Fibroblast of skin of left quadriceps (primary cell): ENCODE data around the gene METTL15.
A peak's percentile ranks its signal among the peaks of the same experiment; 100 is the strongest.
"Not testable (repeated sequence)": the region's sequence is repeated elsewhere in the genome, so short reads cannot be mapped to it uniquely, and the experiment has no call there.

Source experiments
- DNase-seq, 2 experiments: peaks; one replicate each; pipeline ENCODE4 v3.0.0-alpha.2; 2013; ENCODE audit warnings: low read depth in 2 of 2

Gene METTL15

DNA sequence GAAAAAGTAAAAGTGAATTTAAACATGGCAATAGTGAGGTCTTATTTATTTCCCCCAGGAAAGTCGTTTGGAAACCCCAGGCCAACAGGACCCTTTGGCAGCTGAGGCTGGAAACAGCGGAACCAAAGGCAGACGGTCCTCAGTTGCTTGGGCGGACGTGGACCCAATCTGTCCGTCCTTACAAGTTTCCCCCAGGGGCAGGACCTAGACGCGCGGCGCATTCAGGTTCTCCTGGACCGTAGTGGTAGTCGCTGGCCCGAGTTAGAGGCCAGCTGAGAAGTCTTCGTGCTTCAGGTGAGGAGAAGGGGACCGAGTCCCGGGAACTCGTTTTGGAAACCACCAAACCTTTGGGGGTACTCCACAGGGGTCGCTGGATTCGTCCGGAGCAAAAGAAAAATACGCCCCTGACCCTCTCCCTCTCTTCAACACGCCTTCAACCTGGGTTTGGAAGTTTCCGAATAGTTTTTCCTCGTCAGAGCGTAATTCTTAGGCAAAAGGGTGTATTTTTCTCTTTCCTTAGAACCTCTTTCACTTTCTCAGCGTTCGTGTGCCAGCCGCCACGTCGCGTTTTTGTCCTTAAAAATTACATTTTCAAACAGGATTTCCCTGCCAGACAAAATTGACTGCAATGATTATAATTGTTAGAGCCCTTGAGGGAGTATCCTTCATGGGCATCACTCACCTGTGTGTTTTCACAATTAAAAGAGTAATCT is 2.1 kb downstream of the METTL15 start:
- DNase-seq = peak; percentile 46 to 49

GRCh38 chr11:28110821-28111200 is 2.6 kb downstream of the METTL15 start:
- no peak for DNase-seq

GRCh38 chr11:28114116-28114515 is 5.9 kb downstream of the METTL15 start:
- no peak for DNase-seq

DNA sequence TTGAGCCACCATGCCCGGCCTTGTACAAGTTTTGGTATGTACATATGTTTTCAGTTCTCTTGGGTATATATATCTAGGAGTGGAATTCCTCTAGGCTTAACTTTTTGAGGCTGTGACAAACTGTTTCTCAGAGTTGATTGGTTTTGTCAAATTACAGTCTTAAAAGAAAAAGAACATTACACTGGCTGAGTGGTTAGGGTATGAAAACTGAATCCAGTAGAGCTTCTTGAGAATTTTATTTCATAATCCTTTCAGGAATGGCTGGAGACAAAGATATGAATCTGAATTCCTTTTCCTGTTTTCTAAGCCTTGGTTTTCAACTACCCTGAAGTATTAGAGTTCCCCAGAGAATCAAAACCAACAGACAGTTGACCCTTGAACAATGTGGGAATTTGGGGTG is 6.5 kb downstream of the METTL15 start:
- no peak for DNase-seq

DNA sequence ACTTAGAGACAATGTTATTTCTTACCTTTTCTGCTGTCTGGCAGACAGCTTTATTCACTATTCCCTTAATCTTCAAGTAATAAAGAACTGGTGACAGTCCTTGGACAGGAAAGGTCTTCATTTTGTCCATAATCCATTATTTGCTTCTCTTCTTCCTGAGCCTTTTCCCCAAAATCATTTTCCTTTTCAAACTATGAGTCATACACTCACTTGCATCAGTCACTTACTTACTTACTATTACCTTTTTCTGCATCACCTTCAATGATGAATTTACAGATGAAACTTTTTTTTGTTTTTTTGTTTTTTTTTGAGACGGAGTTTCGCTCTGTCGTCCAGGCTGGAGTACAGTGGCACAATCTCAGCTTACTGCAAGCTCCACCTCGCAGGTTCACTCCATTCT is 9.5 kb downstream of the METTL15 start:
- DNase-seq = no peak

DNA sequence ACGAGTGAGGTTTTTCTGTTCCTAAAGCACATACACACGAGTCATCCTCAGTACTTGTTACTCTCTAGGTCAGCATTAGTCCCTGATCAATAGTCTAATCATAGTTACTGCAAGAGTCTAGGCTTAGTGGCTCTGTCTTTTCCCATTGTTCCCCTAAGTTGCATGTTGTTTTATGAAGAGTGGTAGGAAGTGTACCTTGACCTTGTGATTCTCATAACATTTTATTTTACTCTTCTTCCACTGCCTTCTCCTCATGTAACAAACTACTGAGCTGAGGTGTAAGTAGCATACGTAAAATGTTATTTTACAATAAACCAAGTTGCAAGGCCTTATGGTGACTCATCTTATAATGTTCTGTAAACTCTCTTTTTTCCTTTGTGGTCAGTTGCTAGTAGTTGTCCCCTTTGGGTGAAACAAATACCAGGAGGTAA is 15.0 kb downstream of the METTL15 start:
- no peak for DNase-seq

DNA sequence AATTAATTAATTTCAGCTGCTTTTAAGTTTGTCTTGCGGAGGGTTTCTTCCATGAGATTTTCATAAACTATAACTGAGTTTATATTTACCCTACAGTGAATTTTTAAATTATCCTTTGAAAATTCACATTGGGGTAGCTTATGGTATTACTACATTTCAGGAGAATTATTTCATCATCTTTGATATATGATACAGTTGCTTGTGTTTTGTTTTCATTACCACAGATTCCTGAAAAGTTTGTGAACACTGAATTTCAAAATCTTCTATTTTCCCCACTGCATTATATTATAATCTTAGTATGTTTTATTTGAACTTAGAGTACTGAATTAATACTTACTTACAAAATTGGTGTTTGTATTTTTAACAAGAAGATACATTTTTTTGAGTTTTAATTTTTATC is 24.4 kb downstream of the METTL15 start:
- DNase-seq = no peak

GRCh38 chr11:28133146-28133545 is 25.0 kb downstream of the METTL15 start:
- no peak for DNase-seq

DNA sequence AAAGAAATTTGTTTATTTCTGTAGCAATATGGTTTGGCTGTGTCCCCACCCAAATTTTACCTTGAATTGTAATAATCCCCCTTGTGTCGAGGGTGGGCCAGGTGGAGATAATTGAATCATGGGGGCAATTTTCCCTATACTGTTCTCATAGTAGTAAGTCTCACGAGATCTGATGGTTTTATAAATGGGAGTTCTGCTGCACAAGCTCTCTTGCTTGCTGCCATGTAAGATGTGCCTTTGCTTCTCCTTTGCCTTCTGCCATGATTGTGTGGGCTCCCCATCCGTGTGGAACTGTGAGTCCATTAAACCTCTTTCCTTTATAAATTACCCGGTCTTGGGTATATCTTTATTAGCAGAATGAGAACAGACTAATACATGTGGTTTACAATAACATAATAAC is 28.0 kb downstream of the METTL15 start:
- DNase-seq = not testable (repeated sequence)

DNA sequence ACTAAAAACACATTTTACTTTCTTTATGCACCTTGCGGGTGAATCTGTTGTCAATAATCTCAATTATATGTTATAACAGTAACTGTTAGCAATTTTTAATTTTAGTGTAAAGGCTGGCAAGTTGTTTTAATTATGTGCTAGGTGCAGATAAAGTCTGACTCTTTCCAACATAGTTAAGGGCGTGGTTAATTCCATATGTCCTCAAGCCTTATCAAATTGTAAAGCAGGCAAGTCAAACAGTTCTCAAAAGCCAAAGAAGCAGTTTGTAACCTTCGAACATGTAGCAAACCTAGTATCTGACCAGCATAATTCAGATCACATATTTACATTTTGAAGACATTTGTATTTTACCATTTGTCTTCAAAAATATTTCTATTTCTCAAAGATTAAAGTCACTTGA is 29.2 kb downstream of the METTL15 start:
- no peak for DNase-seq

DNA sequence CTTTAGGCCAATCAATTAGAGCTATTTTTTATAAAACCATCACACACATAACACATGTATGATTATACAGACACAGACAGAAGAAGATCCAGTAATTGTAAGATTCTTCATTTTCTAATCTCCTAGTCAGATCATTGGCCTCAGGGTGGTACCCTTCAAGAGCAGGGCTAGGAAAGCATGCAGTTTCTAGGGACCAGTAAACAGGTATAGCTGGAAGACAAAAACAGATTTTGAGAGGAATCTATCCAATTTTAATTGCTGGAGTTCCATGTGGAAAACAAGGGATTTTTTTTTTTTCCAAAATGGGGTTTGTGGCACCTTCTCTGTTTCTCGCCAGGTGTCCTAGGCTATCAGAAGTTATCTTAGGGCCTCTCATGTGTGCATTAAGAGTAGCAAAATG is 29.6 kb downstream of the METTL15 start:
- no peak for DNase-seq

DNA sequence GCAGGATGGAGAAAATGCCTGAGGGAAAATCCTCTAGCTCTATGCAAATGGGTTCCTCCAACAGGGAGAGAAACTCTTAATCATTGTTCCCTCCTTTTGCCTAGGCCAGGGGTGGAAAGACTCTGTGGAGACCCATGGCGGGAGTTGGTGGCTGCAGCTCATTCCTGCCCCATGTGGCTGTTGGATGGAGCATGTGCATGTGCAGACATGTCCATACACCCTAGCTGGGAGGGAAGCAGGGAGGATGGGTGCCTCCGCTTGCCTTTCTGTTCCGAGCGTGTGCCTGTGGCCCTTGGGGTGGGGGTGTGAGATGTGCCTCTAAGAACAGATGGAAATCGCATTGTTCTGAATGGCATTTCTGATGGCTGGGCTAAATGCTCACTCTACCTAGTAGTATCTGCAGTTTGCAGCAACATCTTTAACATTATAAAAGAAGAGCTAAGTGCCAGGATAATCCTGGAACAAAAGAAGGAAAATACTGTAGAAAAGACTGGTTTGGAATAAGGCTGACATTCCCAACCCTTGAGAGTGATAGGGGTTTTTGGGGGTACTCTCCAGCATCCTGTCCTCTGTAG is 31.7 kb downstream of the METTL15 start:
- no peak for DNase-seq

DNA sequence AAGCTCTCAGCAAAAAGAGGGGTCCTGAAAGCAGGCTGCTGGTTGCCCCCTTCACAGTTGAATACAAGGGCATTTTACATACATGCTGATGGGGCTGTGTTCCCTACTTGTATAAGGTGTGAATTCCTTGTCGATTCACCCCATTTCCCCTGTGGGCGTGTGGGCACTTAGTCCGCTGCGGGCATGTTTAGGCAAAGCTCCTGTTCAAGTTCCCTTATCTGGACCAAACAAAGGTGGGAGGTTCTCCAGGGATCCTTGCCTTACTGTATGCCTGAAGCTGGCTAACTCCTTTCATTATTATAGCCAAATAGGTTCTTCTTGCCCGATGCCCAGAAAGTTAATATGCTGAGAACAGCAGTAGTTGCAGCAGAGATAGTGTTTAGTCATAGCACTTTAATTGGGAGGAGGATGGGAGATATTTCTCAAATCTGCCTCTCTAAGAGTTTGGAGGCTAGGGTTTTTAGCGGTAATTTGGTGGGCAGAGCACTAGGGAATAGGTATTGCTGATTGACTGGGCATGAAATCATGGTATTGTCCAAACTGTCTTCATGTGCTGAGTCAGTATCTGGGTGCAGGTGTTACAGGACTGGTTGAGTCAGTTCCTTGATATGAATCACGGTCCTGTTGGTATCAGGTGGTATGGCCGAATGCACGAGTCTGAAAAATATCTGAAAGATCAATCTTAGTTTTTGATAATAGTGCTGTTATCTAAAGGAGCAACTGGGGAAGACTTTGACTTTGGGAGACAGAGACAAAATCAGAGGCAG is 32.7 kb downstream of the METTL15 start:
- no peak for DNase-seq

GRCh38 chr11:28142724-28143123 is 34.5 kb downstream of the METTL15 start:
- no peak for DNase-seq

DNA sequence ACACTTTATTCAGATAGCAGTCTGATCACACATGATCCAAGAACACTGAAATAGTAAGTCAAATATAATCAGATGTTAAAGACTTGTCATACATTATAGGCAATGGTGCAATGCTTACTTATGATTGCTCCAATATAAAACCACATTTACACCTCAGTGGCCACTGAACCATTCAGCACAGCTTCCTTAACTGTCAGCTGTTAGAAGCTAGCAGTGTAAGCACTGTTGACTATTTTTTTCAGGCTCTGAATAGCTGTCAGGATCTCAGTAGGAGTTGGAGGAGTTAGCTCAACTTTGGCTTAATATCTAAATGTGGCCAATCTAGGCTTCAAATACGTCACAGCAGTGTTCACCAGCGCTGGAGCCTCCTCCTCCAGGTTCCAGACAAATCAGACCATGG is 36.6 kb downstream of the METTL15 start:
- peak in 1 of 2 experiments; percentile 14 for DNase-seq

GRCh38 chr11:28146123-28146751 is 38.0 kb downstream of the METTL15 start:
- DNase-seq = peak; percentile 79 to 80

- no peak for DNase-seq
Observed at GRCh38 chr11:28152743-28153142, 44.6 kb downstream of the METTL15 start.

DNA sequence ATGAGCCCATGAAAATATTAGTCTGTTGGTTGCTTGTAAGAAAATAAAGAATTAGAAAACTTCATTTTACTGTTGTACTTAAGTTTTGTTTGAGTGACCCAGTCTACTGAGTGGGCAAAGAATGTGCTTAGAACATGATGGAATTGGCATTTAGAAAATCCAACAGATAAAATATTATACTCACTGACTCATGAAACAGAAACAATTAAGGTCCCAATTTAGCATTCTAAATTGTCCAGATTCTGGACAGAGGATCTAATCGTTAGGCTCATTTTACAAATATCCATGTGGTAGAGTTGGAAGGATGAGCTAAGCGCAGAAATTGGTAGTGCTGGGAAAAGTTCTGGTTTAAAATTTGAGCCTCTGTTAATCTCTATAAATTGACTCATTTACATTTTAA is 45.4 kb downstream of the METTL15 start:
- DNase-seq = no peak

DNA sequence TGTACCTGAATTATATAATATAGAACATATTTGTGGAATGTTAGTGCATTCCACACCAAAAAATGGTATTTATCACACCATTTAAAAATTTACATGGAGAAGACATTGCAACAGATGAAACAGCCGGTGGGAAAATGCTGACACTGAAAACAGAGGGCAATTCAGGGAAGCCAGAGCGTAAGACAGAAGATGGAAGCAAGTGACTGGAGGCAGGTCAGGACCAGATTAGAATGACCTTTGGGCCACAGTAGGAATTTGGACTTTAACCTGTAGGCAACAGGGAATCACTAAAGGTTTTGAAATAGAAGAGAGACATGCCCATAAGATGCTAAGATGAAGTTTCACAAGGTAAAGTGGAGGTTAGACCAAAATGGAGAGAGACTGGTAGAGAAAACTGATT is 60.5 kb downstream of the METTL15 start:
- DNase-seq = no peak

DNA sequence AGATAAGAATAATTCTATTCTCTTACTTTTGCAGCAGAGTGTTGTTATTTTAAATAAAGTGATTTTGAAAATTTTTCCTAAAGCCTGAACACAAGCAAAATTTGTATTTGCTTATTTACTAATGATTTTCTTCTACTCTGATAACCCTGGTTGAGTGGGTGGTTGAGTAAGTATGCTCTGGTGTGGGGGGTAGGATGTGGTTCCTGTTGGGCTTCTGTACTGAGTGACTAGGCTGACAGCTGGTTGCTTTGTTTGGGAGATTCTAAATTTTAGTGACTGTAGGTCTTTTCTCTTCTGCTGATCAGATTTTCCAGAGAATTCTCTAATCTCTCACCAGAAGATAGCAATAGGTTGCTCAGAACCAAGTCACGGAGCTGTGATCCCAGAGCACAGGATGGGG is 61.6 kb downstream of the METTL15 start:
- no peak for DNase-seq

DNA sequence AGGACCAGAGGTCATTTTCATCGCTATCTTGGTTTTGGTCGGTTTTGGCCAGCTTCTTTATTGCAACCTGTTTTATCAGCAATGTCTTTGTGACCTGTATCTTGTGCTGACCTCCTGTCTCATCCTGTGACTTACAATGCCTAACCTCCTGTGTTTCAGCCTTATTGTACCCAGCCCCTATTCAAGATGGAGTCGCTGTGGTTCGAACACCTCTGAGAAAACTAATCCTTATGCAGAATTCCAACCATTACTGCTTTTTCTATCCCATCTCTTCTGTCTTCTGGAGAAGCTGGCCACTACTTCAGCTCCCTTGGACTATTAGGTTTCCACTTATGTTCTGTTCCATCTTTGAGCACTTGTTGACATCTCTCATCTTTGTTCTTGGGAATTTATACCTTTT is 62.6 kb downstream of the METTL15 start:
- no peak for DNase-seq

- no peak for DNase-seq
Observed at GRCh38 chr11:28176351-28176750, 68.2 kb downstream of the METTL15 start.

- no peak for DNase-seq
Observed at GRCh38 chr11:28195449-28195848, 87.3 kb downstream of the METTL15 start.
